ENCODE results near the gene ARMS2. TPM values are rescaled to one million over a fixed set of nuclear protein-coding genes. Genes with fewer than 3 reads are reported as not detected.

Gene ARMS2
- total RNA-seq, 2 donors from 2014 or later: not detected

- TF ChIP-seq, protein P1, sequence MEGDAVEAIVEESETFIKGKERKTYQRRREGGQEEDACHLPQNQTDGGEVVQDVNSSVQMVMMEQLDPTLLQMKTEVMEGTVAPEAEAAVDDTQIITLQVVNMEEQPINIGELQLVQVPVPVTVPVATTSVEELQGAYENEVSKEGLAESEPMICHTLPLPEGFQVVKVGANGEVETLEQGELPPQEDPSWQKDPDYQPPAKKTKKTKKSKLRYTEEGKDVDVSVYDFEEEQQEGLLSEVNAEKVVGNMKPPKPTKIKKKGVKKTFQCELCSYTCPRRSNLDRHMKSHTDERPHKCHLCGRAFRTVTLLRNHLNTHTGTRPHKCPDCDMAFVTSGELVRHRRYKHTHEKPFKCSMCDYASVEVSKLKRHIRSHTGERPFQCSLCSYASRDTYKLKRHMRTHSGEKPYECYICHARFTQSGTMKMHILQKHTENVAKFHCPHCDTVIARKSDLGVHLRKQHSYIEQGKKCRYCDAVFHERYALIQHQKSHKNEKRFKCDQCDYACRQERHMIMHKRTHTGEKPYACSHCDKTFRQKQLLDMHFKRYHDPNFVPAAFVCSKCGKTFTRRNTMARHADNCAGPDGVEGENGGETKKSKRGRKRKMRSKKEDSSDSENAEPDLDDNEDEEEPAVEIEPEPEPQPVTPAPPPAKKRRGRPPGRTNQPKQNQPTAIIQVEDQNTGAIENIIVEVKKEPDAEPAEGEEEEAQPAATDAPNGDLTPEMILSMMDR (IDR thresholded peaks at IDR 0.05): no peak
- no peaks in the 10 kb centered on the region for H3K9me3 ChIP-seq
- no peaks in the 10 kb centered on the region for H3K27me3 ChIP-seq (replicated peaks; ENCODE audit: insufficient read depth)
- no peaks in the 10 kb centered on the region for H3K36me3 ChIP-seq
- DNase-seq (ENCODE audit: low spot score): no peak
- no peak overlapping the region for H3K27ac ChIP-seq
- ATAC-seq (ENCODE audit: insufficient number of reproducible peaks, low FRiP score, low read depth): no peak
- no peak overlapping the region for H3K4me3 ChIP-seq
- H3K4me1 ChIP-seq (ENCODE audit: control insufficient read depth in 1 of 2, low read depth in 2 of 2): peaks cover 11 to 24% of the 10 kb centered on the region in 2 donors
These were observed 5.3 kb downstream of the ARMS2 start for GRCh38 chr10:122459561-122460273.

- DNase-seq (ENCODE audit: low spot score): no peak
- Histone ChIP-seq H3K36me3 (no peaks in the 10 kb centered on the region), H3K4me1 (ENCODE audit: control insufficient read depth in 1 of 2, low read depth in 2 of 2) (peaks cover 14 to 36% of the 10 kb centered on the region in 2 donors), H3K9me3 (no peaks in the 10 kb centered on the region), H3K27ac (peak overlapping the region; percentile 64 to 79), H3K27me3 (replicated peaks; ENCODE audit: insufficient read depth) (no peaks in the 10 kb centered on the region), H3K4me3 (peak overlapping the region; percentile 95)
- TF ChIP-seq, protein P1 (IDR thresholded peaks at IDR 0.05): no peak
- no peak for ATAC-seq (ENCODE audit: insufficient number of reproducible peaks, low FRiP score, low read depth)
These were observed 6.4 kb downstream of the ARMS2 start for GRCh38 chr10:122460891-122461293.

DNA sequence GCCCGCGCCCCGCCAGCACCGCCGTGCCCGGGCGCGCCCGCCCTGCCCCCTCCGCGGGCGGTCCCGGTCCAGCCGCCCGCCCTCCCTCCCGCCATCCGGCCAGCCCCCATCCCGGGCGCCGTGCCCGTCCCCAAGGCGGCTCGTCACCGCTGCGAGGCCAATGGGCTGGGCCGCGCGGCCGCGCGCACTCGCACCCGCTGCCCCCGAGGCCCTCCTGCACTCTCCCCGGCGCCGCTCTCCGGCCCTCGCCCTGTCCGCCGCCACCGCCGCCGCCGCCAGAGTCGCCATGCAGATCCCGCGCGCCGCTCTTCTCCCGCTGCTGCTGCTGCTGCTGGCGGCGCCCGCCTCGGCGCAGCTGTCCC is 6.9 kb downstream of the ARMS2 start, which contains the start of gene HTRA1:
HTRA1 (plus strand) TSS at position 187 of the 362 bp plus-strand sequence; CDS start at position 287, 100 bp downstream.
- Histone ChIP-seq H3K27ac (peak within 1 kb of the TSS; percentile 94), H3K27me3 (replicated peaks; ENCODE audit: insufficient read depth) (no peaks in the 10 kb centered on the region), H3K4me1 (ENCODE audit: control insufficient read depth in 1 of 2, low read depth in 2 of 2) (peaks cover 16 to 37% of the 10 kb centered on the region in 2 donors), H3K9me3 (no peaks in the 10 kb centered on the region), H3K4me3 (peak within 1 kb of the TSS; percentile 95), H3K36me3 (no peaks in the 10 kb centered on the region)
- no peak for DNase-seq (ENCODE audit: low spot score)
- TF ChIP-seq, protein P1 (IDR thresholded peaks at IDR 0.05): no peak
- ATAC-seq (ENCODE audit: insufficient number of reproducible peaks, low FRiP score, low read depth): peak; percentile 64

DNA sequence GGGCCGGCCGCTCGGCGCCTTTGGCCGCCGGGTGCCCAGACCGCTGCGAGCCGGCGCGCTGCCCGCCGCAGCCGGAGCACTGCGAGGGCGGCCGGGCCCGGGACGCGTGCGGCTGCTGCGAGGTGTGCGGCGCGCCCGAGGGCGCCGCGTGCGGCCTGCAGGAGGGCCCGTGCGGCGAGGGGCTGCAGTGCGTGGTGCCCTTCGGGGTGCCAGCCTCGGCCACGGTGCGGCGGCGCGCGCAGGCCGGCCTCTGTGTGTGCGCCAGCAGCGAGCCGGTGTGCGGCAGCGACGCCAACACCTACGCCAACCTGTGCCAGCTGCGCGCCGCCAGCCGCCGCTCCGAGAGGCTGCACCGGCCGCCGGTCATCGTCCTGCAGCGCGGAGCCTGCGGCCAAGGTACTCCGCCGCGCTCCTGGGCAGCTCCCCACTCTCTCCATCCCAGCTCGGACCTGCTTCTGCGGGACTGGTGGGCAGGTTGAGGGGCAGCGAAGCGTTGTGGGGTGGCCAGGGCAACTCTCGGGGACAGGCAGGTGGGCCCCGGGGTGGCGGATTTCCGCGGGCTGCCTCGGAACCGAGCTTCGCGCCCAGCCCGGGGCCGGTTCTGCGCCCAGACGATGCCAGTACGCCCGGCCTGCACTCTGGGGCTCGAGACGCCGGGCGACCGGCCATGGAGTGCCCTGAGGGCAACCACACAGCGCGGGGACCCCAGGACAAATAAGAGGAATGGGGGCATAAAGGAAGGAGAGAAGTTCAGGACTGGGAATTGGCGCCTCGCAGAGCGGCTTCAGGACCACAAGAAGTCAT is 7.5 kb downstream of the ARMS2 start:
- no peaks in the 10 kb centered on the region for H3K27me3 ChIP-seq (replicated peaks; ENCODE audit: insufficient read depth)
- no peaks in the 10 kb centered on the region for H3K9me3 ChIP-seq
- DNase-seq (ENCODE audit: low spot score): no peak
- peak overlapping the region; percentile 95 for H3K4me3 ChIP-seq
- no peaks in the 10 kb centered on the region for H3K36me3 ChIP-seq
- peaks cover 20 to 38% of the 10 kb centered on the region in 2 donors for H3K4me1 ChIP-seq (ENCODE audit: control insufficient read depth in 1 of 2, low read depth in 2 of 2)
- peak overlapping the region; percentile 94 for H3K27ac ChIP-seq
- TF ChIP-seq, protein P1 (IDR thresholded peaks at IDR 0.05): no peak
- ATAC-seq (ENCODE audit: insufficient number of reproducible peaks, low FRiP score, low read depth): peak; percentile 11

Measured in thoracic aorta (tissue), 2 donors.